ENCODE measurements around the gene ZNF813.

The ZNF813 gene

GRCh38 chr19:53521373-53522202 lies 54.1 kb downstream of the ZNF813 start:
- peak in 1 of 4 experiments; percentile 14 for DNase-seq

GRCh38 chr19:53525922-53526321 lies 58.4 kb downstream of the ZNF813 start:
- DNase-seq, result no peak

GRCh38 chr19:53530622-53531021 lies 63.1 kb downstream of the ZNF813 start:
- DNase-seq, result no peak

- DNase-seq, result no peak
Observed at GRCh38 chr19:53531457-53531856, 63.9 kb downstream of the ZNF813 start.

GRCh38 chr19:53532362-53532761 lies 64.8 kb downstream of the ZNF813 start:
- no peak for DNase-seq

- DNase-seq, result no peak
Observed at GRCh38 chr19:53536225-53536548, 68.7 kb downstream of the ZNF813 start.

GRCh38 chr19:53537121-53537520 lies 69.6 kb downstream of the ZNF813 start:
- DNase-seq, result peak in 1 of 4 experiments; percentile 2

GRCh38 chr19:53537521-53538377 lies 70.2 kb downstream of the ZNF813 start, which contains the start of gene ZNF331:
ZNF331 (plus strand) TSS chr19:53538145; CDS start chr19:53569377, 31,232 bp downstream.
- DNase-seq, result peak; percentile 94 to 95 (median 95)

- DNase-seq, result no peak
Observed at GRCh38 chr19:53538378-53539109, 71.0 kb downstream of the ZNF813 start.

GRCh38 chr19:53540091-53540490 lies 72.6 kb downstream of the ZNF813 start:
- no peak for DNase-seq

- DNase-seq, result peak in 1 of 4 experiments; percentile 6
Observed at GRCh38 chr19:53541971-53542370, 74.4 kb downstream of the ZNF813 start.

GRCh38 chr19:53545271-53546065 lies 77.9 kb downstream of the ZNF813 start:
- DNase-seq, result peak in 3 of 4 experiments; percentile 2 to 13 (median 3)
